HG03159 (cell line): Measurements from ENCODE around the gene FOXO6.
A peak's percentile ranks its signal among the peaks of the same experiment; 100 is the strongest.

Source experiments
- ATAC-seq: cut with Tn5 transposase; IDR thresholded peaks from one replicate; pipeline ENCODE4 v1.9.1; 2021; ENCODE audit warnings: mild to moderate bottlenecking, moderate library complexity; ENCODE audit not compliant: unreplicated experiment

The FOXO6 gene

GRCh38 chr1:41360786-41361494 lies at the start of gene FOXO6:
FOXO6 (plus strand) TSS chr1:41361434.
- peak; percentile 81 for ATAC-seq

DNA sequence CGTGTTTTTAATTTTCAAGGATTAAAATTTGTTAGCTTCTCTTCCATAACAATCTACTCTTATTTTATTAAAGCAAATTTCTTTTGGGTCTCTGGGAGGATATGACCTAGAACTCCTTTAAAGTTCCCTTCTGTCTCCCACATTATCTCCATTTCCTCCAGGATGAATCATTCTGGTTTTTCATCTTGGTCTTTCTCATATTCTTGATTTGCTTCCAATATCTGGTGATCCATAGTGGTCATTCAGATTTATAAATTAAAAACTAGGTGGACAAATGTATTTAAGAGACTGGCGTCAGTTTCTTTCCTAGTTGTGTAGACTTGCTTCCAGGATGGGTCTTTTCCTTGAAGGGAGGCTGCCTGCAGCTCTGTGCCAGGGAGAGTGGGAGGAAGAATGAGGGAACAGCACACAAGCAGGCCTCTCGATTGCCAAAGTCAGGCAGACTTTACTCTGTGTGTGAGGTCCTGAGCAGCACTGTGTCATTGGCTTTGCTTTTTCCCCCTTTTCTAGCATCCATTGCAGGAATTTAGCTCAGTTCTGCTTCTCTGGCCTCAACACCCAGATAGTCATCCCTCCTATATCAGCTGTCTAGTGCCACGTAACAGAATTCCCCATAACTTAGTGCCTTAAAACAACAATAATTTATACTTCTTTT lies 48.1 kb upstream of the FOXO6 start:
- ATAC-seq = no peak

DNA sequence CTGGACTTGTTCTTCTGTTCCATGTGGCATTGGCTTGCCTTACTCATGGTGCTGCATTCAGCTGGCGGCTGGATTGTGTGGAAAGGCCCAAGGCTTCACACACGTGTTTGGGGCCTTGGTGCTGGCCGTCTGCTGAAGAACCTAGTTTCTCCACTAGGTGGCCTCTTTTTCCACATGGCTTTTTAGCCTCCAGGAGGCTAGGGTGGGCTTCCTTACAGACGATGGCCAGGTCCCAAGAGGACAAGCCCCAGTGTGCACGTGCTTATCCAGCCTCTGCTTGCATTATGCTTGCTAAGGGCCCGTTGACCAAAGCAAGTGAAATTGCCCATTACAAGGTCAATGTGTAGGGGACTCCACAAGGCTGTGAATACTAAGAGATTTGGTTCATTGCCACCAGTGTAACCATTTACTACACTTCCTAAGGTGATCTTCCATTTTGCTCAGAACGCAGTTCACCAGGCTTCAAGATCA lies 47.5 kb upstream of the FOXO6 start:
- ATAC-seq = no peak

DNA sequence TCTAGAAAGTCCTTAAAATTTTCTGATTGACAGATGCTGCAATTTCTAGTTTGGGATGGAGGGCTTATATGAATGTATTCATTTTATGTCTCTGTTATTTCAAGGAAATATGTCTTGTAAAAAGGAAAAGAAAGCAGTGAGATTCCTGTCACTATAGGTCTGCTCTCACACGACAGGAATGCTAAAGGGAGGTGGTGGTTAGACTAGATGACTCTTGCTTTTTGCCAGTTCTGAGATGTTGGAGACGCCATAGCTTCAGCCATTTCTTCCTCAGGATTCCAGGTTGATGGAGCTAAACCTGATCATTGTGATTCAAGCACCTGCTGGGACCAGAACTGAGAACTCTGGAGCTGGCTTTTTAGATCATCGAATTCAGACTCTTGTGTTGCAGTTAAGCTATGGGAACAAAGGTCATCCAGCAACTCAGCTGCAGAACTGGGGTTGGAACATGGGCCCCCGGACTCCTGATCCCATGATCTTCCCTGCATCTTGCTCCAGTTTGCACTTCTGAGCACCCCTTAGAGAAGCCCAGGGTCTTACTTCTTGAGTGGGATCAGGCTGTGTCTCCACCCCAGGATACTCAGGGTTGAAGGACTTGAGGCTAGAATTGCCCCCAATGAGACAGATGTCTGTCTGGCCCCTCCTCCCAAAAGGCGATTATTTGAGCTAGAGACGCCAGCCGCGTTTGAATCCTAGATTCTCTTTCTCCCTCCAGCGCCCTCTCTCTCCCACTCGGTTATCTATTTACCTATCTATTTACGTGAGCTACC lies 46.7 kb upstream of the FOXO6 start:
- ATAC-seq = no peak

DNA sequence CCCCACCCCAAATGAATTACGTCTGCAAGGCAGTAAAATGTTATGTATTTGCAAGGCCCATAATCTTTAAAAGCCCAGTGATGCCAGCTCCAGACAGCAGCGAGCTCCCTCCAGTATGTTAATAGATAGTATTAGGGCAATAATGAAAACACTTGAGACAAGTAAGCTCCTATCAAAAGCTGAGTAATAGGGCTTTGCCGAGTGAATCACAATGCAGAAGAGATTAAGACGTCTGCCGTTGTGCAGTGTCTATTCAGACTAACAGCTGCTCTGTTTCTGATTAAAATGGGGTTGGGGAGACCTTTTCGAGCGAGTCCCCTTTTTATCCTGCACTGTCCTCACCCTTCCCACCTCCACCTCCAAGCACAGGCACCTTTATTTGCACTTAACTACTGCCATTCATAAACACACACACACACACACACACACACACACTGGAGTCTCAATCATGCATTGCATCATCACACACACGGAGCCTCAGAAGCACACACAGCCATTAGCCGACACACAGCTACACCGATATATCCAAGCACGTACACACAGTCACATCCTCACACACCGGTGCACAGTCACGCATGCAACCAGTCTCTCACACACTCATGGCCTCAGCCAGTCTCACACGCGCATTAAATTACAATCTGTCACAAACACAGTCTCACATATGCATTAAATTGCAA lies 46.0 kb upstream of the FOXO6 start:
- no peak for ATAC-seq

- no peak for ATAC-seq
Measured at GRCh38 chr1:41315871-41316270, 45.4 kb upstream of the FOXO6 start.

GRCh38 chr1:41317361-41317760 lies 43.9 kb upstream of the FOXO6 start:
- ATAC-seq = no peak

DNA sequence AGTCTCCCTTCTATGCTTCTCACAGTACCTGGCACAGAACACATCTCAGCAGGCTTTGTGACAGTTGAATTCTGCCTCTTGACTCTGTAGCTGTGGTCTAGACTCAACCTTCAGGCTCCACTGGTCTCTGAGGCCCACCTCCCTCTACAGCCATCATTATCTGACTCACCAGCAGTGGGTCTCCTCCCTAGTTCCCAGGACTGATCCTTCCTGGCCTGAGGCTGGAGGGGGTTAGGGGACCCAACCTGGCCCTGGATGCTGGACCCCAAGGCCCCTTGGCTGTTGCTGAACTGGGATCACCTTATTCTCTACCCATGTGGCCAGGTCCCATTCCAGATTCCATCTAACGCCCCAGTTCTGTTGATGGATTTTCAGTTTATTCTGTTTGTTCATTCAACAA lies 43.1 kb upstream of the FOXO6 start:
- no peak for ATAC-seq

GRCh38 chr1:41319106-41319755 lies 42.0 kb upstream of the FOXO6 start:
- ATAC-seq = no peak

GRCh38 chr1:41319807-41320711 lies 41.2 kb upstream of the FOXO6 start:
- ATAC-seq = no peak

DNA sequence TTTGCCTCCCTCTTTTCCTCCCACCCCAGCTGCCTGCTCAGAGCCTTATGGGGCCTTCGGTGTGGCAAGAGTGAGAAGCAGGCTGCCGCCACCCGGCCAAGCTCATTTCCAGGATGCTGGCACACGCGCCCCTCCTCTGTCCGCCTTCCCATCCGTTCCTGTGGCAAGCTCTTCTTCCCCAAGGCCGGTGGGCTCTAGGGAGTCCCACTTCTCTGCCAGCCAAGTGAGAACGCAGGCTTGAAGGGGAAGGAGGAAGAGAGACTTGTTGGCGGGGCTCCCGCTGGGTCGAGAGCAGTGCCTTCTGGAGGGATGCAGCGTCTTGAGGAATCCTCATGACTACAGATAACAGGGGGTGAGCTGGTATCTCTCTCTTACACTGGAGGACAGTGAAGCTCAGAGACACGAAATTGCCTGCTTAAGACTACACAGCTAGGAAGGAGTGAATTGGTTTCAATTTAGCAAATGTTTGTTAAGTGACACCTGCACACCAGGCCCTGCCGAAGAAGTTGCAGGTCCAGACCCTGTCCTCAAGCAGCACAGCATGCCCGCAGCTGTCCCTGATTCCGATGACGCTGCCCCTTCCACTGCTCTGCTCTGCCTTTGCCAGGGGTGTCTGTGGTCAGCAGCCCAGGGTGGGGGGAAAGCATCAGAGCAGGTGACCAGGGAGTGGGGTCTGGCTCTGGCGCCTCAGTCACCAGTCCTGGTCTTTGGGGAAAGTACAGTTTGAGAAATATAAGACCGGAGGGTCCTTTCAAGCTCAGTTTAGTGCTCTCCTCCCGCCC lies 40.1 kb upstream of the FOXO6 start:
- no peak for ATAC-seq

DNA sequence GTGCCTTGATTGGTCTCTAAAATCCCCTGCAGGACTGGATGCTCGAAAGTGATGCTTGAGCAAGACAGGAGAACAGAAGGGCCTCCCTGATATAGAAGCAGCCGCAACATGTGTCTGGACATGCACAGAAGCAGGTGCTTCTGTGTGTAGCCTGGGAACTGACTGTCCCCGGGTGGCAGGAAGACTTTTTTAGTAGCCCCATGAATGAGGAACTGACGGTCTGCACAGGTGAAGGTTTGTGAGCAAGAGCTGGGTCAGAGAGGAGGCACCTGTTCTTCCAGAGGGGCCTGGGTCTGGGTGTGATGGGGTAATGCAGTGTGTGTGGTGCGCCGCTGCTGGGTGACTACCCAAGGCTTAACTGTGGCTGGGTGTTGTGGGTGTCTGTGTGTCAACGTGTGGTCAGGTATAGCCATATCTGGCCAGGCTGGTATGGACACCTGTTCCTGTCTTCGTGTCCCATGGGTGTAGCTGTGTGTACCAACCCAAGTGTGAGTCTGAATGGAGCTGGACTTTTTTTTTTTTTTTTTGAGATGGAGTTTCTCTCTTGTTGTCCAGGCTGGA lies 39.1 kb upstream of the FOXO6 start:
- ATAC-seq = no peak

DNA sequence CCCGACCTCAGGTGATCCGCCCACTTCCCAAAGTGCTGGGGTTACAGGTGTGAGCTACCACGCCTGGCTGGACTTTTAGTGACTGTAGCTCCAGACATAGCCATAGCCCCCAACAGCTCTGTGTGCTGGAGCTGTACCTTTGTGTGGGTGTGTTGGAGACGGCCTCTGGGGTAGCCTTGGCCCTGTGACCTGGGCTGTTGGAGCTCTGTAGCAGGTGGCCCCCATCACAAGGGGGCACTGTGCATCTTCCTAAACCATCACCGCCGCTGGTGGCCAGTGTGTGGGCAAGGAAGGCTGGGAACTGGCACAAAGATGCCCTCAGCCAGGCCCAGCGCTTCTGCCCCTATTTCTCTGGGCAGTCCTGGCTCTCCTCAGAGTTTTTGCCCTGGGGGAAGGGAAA lies 38.4 kb upstream of the FOXO6 start:
- no peak for ATAC-seq

DNA sequence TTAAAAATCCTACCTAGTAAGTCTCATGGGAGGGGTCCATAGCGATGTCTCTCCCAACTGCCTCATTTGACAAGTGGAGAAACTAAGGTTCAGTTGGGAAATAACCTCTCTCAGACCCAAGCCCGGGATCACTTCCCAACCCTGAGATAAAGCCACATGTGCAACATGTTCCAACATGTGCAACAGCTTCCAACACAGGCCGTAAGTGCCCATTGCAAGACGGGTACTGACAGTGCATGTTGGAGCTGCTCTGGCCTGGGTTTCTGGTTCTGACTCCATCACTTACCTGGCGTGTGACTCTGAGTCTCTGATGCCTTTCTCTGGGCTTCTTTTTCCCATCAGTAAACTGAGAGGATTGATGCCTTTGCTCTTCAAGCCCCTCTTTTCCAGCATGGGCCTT lies 38.0 kb upstream of the FOXO6 start:
- ATAC-seq = no peak

- no peak for ATAC-seq
Measured at GRCh38 chr1:41325801-41326200, 35.4 kb upstream of the FOXO6 start.

- no peak for ATAC-seq
Measured at GRCh38 chr1:41327383-41327999, 33.7 kb upstream of the FOXO6 start.

- ATAC-seq = no peak
Measured at GRCh38 chr1:41328001-41328615, 33.1 kb upstream of the FOXO6 start.
